CD4-positive, alpha-beta T cell treated with Interleukin-17A for 4 hours (primary cell): ENCODE results near the gene DTWD2.
"Not testable (repeated sequence)": the region's sequence is repeated elsewhere in the genome, so short reads cannot be mapped to it uniquely, and the experiment has no call there.

ENCODE experiments used
- DNase-seq: peaks from one replicate; pipeline ENCODE4 v3.0.0-alpha.2; 2020; ENCODE audit warnings: mixed read lengths

Gene DTWD2

GRCh38 chr5:118987988-118988865 lies at the start of gene DTWD2:
DTWD2 (minus strand) TSS chr5:118988547; CDS start chr5:118988511, 36 bp downstream.
- DNase-seq = peak; percentile 96

GRCh38 chr5:119037496-119038215 lies 49.3 kb upstream of the DTWD2 start:
- DNase-seq = no peak

GRCh38 chr5:119036101-119036762 lies 47.9 kb upstream of the DTWD2 start:
- no peak for DNase-seq

GRCh38 chr5:119033135-119033534 lies 44.8 kb upstream of the DTWD2 start:
- no peak for DNase-seq

GRCh38 chr5:119032656-119033055 lies 44.3 kb upstream of the DTWD2 start:
- no peak for DNase-seq

GRCh38 chr5:119031905-119032304 lies 43.6 kb upstream of the DTWD2 start:
- DNase-seq = no peak

- no peak for DNase-seq
Observed at GRCh38 chr5:119031011-119031886, 42.9 kb upstream of the DTWD2 start.

- DNase-seq = no peak
Observed at GRCh38 chr5:119028575-119028974, 40.2 kb upstream of the DTWD2 start.

GRCh38 chr5:119022773-119023172 lies 34.4 kb upstream of the DTWD2 start:
- DNase-seq = no peak

- no peak for DNase-seq
Observed at GRCh38 chr5:119022017-119022745, 33.8 kb upstream of the DTWD2 start.

- no peak for DNase-seq
Observed at GRCh38 chr5:119021149-119021732, 32.9 kb upstream of the DTWD2 start.

- no peak for DNase-seq
Observed at GRCh38 chr5:119019949-119020348, 31.6 kb upstream of the DTWD2 start.

- no peak for DNase-seq
Observed at GRCh38 chr5:119019501-119019900, 31.2 kb upstream of the DTWD2 start.

- no peak for DNase-seq
Observed at GRCh38 chr5:119017994-119018393, 29.6 kb upstream of the DTWD2 start.

GRCh38 chr5:119016125-119016774 lies 27.9 kb upstream of the DTWD2 start:
- DNase-seq = no peak

- no peak for DNase-seq
Observed at GRCh38 chr5:119011186-119011585, 22.8 kb upstream of the DTWD2 start.

GRCh38 chr5:119010206-119010605 lies 21.9 kb upstream of the DTWD2 start:
- no peak for DNase-seq

GRCh38 chr5:119009131-119009530 lies 20.8 kb upstream of the DTWD2 start:
- no peak for DNase-seq

GRCh38 chr5:118999696-119000095 lies 11.3 kb upstream of the DTWD2 start:
- DNase-seq = no peak

- not testable (repeated sequence) for DNase-seq
Observed at GRCh38 chr5:118998861-118999260, 10.5 kb upstream of the DTWD2 start.

- no peak for DNase-seq
Observed at GRCh38 chr5:118996098-118996497, 7.8 kb upstream of the DTWD2 start.
